Cardiac fibroblast (primary cell): ENCODE results near the gene CNR2.
"Not testable (repeated sequence)": the region's sequence is repeated elsewhere in the genome, so short reads cannot be mapped to it uniquely, and the experiment has no call there.

Source experiments
- DNase-seq, 2 donors: peaks; one replicate each; pipeline versions ENCODE4 v3.0.0 to v3.0.0-alpha.2; 2010; ENCODE audit warnings: low read depth in 2 of 2
- H3K4me3 ChIP-seq, 2 donors: replicated peaks in 1 of 2; 1 replicate in 1 of 2; 2 replicates in 1 of 2; pipeline ENCODE4 v1.5.1; 2011; ENCODE audit warnings: low read depth in 2 of 2, low read length in 2 of 2, mild to moderate bottlenecking in 2 of 2, moderate library complexity in 1 of 2
- TF ChIP-seq, protein P1 (sequence below): IDR thresholded peaks from one replicate; pipeline ENCODE4 v1.5.1; 2011; ENCODE audit warnings: low read depth, mild to moderate bottlenecking, low read length, inconsistent platforms

Gene CNR2

DNA sequence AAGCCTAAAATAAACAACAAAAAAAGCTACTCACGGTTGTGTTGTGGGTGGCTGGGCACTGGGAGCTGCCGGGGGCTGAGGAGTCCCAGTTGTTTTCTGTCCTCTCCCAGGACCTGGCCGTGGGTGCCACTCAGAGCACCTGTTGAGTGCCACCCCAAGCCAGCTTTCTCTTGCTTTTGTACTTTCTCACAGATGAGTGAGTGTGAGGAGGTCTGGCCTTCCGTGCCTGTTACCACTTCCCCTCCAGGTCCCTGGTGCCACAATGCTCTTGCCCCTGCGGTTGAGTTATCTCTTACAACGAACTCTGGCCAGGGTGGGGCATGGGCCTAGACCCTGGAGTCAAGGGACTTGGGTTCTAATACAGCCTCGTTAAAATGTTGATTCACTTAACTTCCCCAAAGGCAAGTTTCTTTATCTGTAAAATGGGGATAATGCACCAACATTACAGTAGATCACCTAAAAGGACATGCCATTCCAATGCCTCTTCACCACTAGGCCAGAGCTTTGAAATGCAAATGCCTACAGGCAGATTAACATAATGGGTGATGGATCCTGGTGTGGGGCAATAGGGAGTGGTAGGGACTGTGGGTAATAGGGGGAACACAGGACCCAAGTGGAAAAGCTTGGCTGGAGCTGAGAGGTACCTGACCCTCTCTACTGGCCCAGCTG is at the start of gene CNR2:
CNR2 (minus strand) TSS at position 151 of the 669 bp plus-strand sequence. CDS start 37,745 bp downstream, outside the sequence.
- TF ChIP-seq, protein P1, sequence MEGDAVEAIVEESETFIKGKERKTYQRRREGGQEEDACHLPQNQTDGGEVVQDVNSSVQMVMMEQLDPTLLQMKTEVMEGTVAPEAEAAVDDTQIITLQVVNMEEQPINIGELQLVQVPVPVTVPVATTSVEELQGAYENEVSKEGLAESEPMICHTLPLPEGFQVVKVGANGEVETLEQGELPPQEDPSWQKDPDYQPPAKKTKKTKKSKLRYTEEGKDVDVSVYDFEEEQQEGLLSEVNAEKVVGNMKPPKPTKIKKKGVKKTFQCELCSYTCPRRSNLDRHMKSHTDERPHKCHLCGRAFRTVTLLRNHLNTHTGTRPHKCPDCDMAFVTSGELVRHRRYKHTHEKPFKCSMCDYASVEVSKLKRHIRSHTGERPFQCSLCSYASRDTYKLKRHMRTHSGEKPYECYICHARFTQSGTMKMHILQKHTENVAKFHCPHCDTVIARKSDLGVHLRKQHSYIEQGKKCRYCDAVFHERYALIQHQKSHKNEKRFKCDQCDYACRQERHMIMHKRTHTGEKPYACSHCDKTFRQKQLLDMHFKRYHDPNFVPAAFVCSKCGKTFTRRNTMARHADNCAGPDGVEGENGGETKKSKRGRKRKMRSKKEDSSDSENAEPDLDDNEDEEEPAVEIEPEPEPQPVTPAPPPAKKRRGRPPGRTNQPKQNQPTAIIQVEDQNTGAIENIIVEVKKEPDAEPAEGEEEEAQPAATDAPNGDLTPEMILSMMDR, result no peak
- H3K4me3 ChIP-seq, result no peak within 1 kb of the TSS
- no peak for DNase-seq

DNA sequence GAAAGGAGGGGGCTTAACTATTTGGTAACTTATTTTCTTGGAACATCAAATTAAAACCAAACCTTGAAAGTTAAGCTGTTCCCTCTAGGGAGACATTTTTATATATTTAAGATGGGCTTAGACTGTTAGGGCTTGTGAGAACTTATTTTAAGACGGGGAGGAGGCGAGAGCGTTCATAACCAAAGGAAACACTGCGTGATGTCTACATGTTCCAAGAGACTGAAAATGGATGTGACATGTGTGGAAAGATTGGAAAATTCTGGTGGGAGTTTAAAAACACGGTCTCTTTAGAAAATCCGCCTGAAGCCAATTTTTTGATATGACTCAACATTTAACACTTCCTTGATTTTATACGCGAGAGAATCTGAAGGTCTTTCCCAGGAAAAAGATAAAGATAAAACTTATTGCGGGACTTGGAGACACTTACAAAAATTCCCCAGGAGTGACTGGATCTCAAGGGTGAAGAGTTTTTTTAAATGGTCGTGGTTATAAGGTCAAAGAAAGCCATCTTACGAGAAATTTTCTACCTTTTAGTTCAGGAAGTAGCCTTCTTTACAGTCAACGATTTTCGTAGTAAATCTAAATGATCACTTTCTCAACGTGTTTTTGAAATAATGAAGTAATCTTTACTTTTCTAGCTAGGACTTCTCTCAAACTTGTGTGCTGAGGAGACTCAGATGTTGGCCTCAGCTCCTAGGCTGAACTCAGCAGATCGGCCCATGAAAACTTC is 47.3 kb upstream of the CNR2 start:
- TF ChIP-seq, protein P1, result no peak
- peak overlapping the region; percentile 67 to 85 for H3K4me3 ChIP-seq
- DNase-seq, result peak; percentile 52

DNA sequence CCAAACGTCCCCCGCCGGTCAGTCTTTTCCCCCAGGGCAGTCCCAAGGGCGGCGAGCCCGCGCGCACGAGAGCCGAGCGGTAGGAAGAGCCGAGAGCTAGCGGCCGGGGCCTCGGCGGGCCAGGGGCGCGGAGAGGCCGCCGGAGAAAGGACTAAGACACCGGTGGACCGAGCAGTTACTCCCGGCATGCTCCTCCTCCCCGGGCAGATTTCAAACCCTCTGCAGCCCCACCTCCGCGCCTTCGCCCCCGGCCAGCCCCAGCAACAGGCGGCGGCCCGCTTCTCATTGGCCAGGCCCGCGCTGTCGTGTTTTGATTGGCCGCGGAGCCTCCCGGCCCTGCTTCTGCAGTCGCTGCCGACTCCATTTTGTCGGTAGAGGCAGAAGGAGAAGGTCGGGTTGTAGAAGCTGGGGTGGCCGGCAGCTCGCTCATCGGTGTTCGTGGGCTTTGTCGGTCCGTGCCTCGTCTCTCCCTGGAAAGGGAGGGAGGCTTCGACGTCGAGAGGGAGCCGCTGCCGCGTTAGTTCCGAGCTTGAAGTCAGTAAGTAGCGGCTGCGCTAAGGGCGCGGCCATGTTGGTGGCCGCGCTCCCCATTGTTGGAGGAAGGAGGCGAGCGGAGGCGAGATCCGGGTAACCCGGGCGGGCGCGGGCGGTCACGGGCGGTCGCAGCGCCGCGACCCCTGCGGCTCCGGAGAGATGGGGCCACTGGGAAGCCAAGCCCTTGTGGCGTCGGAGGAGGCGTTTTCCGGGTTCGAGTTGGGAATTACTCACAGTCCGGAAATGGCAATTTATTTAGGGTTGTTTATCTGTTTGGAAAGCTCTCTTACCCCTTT is 46.5 kb upstream of the CNR2 start, which contains the start of gene PNRC2:
PNRC2 (plus strand) TSS at position 368 of the 830 bp plus-strand sequence. CDS start 1,630 bp downstream, outside the sequence.
- TF ChIP-seq, protein P1, result no peak
- peak within 1 kb of the TSS; percentile 67 to 85 for H3K4me3 ChIP-seq
- peak; percentile 96 to 98 for DNase-seq

DNA sequence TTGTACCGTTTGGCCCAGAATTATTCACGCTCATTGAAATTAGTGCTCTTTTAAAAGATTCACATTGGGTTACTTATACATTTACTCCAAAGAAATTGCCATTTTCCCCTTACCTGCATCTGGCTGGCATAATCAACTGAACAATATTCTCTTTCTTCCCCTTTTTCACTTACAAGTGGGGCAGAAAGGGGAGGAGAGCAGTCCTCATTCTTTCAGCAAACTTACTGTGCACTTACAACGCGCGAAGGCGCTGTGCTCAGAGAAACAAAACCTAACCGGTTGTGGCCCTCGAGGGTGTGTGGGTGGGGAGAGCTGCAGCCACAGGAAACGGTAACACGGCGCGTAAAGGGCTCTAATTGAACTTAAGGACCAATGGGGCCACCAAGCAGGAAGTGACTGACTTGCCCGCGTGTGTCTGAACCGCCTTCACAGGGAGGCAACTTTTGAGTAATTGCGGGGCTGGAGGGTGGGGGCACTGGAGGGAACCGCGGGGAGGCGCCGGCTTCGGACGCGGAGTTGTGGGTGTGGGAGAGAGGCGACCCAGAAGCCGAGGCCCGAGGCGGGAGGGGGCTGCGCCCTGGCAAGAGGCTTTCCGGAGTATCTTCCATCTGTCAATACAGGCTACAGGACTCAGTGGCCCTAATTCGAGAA is 45.8 kb upstream of the CNR2 start:
- TF ChIP-seq, protein P1, result peak; percentile 36
- peak; percentile 94 to 96 for DNase-seq
- peak overlapping the region; percentile 67 to 85 for H3K4me3 ChIP-seq

DNA sequence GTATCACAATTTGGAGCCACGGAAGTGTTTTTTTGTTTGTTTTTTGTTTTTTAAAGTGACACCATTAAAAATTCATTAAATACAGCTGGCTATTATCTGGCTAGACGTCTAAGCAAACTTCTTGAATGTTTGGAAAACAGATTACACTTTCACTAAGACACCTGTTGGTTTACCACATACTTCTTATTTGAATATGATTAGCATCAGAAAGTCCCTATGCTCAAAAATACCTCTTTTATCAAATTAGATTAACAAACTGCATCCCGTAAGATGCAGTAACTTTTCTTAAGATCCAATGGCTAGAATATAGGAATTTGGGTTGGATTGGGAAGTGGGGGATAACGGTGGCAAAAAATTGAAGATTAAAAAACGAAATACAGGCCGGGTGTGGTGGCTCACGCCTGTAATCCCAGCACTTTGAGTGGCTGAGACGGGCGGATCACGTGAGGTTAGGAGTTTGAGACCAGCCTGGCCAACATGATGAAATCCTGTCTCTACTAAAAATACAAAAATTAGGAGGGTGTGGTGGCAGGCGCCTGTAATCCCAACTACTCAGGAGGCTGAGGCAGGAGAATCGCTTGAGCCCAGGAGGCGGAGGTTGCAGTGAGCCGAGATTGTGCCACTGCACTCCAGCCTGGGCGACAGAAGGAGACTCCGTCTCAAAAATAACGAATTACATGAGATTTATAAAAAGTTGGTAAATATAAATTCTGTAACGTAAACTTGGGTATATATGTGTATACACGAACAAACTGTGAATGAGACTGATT is 45.1 kb upstream of the CNR2 start:
- DNase-seq, result not testable (repeated sequence)

DNA sequence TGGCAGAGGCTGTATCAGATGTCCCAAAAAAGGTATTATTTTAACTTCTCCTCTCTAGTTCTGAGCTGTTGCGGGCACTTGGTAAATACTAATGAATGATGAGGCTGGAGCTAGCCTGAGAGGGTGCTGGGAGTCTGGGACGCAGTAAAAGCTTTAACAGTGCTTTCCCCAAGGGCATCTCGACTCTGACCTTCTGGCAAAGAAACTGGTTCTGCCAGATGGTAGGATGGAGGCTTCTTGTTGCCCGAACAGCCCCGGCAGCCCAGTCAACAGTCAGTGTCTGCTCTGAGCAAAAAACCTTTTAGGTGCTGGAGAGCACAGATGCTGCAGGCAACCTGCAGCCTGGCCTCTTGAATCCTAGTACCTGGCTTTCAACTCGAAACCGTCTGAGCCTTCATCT is 43.9 kb upstream of the CNR2 start:
- no peak overlapping the region for H3K4me3 ChIP-seq
- DNase-seq, result no peak
- TF ChIP-seq, protein P1, result no peak

More for the DNA sequence above, 45.1 kb upstream of the CNR2 start:
- H3K4me3 ChIP-seq, result peak overlapping the region; percentile 67 to 85
